GM23338 (cell line): ENCODE data around the gene ABCC5. TPM values are rescaled to one million over a fixed set of nuclear protein-coding genes. Genes with fewer than 3 reads are reported as not detected.

Experiments used
- ATAC-seq: fragments of 200-7000 bp; cut with Tn5 transposase; 3 replicates; pipeline ENCODE4 v1.9.1; 2020
- DNase-seq: peaks from one replicate; pipeline ENCODE4 v3.0.0-alpha.2; 2015; ENCODE audit warnings: low spot score
- H2AFZ ChIP-seq: fragments of 200-600 bp; sonication (generic); 2 replicates; pipeline ENCODE4 v1.8.0; 2016; ENCODE audit warnings: antibody characterized with exemption, mild to moderate bottlenecking, moderate library complexity
- H3F3A ChIP-seq: fragments of 200-600 bp; sonication (generic); replicated peaks from 2 replicates; pipeline ENCODE4 v1.8.0; 2017; ENCODE audit warnings: antibody characterized with exemption, mixed run types, low read depth
- H3K27ac ChIP-seq: fragments of 200-600 bp; sonication (generic); 2 replicates; pipeline ENCODE4 v1.6.1; 2016; ENCODE audit warnings: low read depth
- H3K27me3 ChIP-seq: fragments of 200-600 bp; sonication (generic); 2 replicates; pipeline ENCODE4 v1.8.0; 2016; ENCODE audit warnings: mild to moderate bottlenecking, mixed run types, moderate library complexity; ENCODE audit not compliant: insufficient read depth
- H3K36me3 ChIP-seq: fragments of 200-600 bp; sonication (generic); 2 replicates; pipeline ENCODE4 v1.8.0; 2016; ENCODE audit warnings: mild to moderate bottlenecking; ENCODE audit not compliant: insufficient read depth
- H3K4me1 ChIP-seq: fragments of 200-600 bp; sonication (generic); 2 replicates; pipeline ENCODE4 v1.8.0; 2016; ENCODE audit warnings: mild to moderate bottlenecking, moderate library complexity; ENCODE audit not compliant: insufficient read depth
- H3K4me2 ChIP-seq: fragments of 200-600 bp; sonication (generic); 2 replicates; pipeline ENCODE4 v1.7.1; 2017; ENCODE audit warnings: mixed run types
- H3K4me3 ChIP-seq: fragments of 200-600 bp; sonication (generic); 2 replicates; pipeline ENCODE4 v1.6.1; 2016; ENCODE audit warnings: mixed run types
- H3K79me2 ChIP-seq: fragments of 200-600 bp; sonication (generic); replicated peaks from 2 replicates; pipeline ENCODE4 v1.8.0; 2017; ENCODE audit warnings: mild to moderate bottlenecking; ENCODE audit not compliant: insufficient read depth
- H3K9me2 ChIP-seq: fragments of 200-600 bp; sonication (generic); 2 replicates; pipeline ENCODE4 v1.8.0; 2017; ENCODE audit not compliant: insufficient read depth
- H4K20me1 ChIP-seq: fragments of 200-600 bp; sonication (generic); replicated peaks from 2 replicates; pipeline ENCODE4 v1.8.0; 2017; ENCODE audit warnings: mild to moderate bottlenecking; ENCODE audit not compliant: insufficient read depth
- H3K27ac Mint-ChIP-seq: 2 replicates; pipeline ENCODE4 v1.8.0; 2020; ENCODE audit warnings: inconsistent platforms, mild to moderate bottlenecking, moderate library complexity, mixed read lengths
- H3K27me3 Mint-ChIP-seq: 3 replicates; pipeline ENCODE4 v1.8.0; 2022; ENCODE audit warnings: low read depth, mild to moderate bottlenecking, moderate library complexity, mixed read lengths, inconsistent platforms; ENCODE audit not compliant: insufficient read depth, poor library complexity
- H3K36me3 Mint-ChIP-seq: 3 replicates; pipeline ENCODE4 v1.8.0; 2021; ENCODE audit warnings: low read depth, mild to moderate bottlenecking, inconsistent platforms, moderate library complexity, mixed read lengths
- H3K4me1 Mint-ChIP-seq: 3 replicates; pipeline ENCODE4 v1.8.0; 2020; ENCODE audit warnings: mild to moderate bottlenecking, inconsistent platforms, mixed read lengths
- H3K4me3 Mint-ChIP-seq: 3 replicates; pipeline ENCODE4 v1.8.0; 2021; ENCODE audit warnings: moderate library complexity, mild to moderate bottlenecking, inconsistent platforms, mixed read lengths
- H3K9me3 Mint-ChIP-seq: 3 replicates; pipeline ENCODE4 v1.8.0; 2020; ENCODE audit warnings: moderate library complexity, mild to moderate bottlenecking, inconsistent platforms, mixed read lengths
- CTCF ChIP-seq, 2 experiments: fragments of 200-600 bp in 1 of 2; sonication (generic) in 1 of 2; conservative IDR thresholded peaks; 2 replicates each; pipeline versions ENCODE4 v1.5.1 to v1.6.1; 2016 to 2017; ENCODE audit warnings: antibody characterized with exemption in 2 of 2, low read depth in 2 of 2, mild to moderate bottlenecking in 2 of 2, moderate library complexity in 1 of 2
- EZH2phosphoT487 ChIP-seq: fragments of 200-600 bp; sonication (generic); IDR thresholded peaks from one replicate; pipeline ENCODE4 v1.8.1; 2018; ENCODE audit warnings: antibody characterized with exemption; ENCODE audit not compliant: unreplicated experiment
- NANOG ChIP-seq: IDR thresholded peaks from 2 replicates; pipeline ENCODE4 v1.6.1; 2016; ENCODE audit warnings: antibody characterized with exemption, borderline replicate concordance
- polyA plus RNA-seq: library from polyadenylated mRNA; unstranded; fragments of >200 nt; fragmentation: Nextera tagmentation; extraction: Ambion mirVana; gene quantifications from 2 replicates; pipeline ENCODE4 v1.2.1, GENCODE V29; 2016
- total RNA-seq: library from RNA; depleted of rRNA; stranded (reverse); fragments of >200 nt; shearing (Covaris generic); gene quantifications from 2 replicates; pipeline ENCODE4 v1.2.3, GENCODE V29; 2014
- TF ChIP-seq, protein P1 (sequence below): IDR thresholded peaks from 2 replicates; pipeline ENCODE4 v1.6.1; 2016; ENCODE audit warnings: antibody characterized with exemption
- TF ChIP-seq, protein P2 (sequence below): IDR thresholded peaks from one replicate; pipeline ENCODE4 v1.6.1; 2018; ENCODE audit warnings: antibody characterized with exemption; ENCODE audit not compliant: unreplicated experiment

ABCC5 gene
- total and polyA plus RNA-seq, 2 experiments from 2014 or later = 14.0 to 39.9 TPM

DNA sequence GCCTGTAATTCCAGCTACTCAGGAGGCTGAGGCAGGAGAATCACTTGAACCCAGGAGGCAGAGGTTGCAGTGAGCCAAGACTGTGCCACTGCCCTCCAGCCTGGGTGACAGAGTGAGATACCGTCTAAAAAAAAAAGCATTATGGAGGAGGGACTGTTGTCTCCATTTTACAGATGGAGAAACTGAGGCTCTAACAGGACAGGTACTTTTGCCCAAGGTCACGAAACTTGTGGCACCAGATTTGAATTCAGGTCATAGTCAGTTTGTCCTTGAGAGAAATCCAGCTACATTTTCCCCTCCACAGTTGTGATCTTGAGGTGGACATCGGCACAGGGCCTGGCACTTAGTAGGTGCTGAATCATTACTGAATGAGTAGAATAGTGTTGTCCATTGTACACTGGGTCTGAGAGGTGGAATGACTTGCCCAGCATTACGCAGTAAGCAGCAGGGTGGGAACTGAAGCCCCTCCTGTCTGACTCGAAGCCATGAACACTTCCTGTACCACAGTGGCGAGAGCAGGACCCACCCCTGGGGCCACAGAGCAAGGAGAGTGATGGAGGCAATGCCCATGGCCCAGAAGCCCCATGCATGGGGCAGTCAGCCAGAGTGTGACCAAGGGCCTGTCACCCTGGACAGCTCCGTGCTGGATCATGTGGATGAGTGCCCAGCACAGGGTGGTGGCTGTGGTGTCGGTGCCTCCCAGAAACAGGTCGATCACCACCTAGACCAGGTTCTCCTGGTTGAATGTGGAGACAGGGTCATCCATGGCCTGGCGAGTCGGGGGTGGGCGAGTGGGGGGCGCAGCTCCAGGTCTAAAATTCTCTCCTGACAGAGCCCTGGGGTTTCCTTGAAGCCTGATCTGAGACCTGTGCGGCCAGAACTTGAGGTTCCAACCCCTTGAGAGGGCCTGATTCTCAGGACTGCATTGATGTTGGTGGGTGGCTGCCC, 112.6 kb downstream of the ABCC5 start:
- no peak overlapping the region for H3K27ac Mint-ChIP-seq

GRCh38 chr3:183898028-183898431, 119.7 kb downstream of the ABCC5 start:
- TF ChIP-seq CTCF (conservative IDR thresholded peaks at IDR 0.05; ENCODE audit: low read depth in 2 of 2) = peak; percentile 23 to 27; a peak in 3 of 4 replicates
- no peak for TF ChIP-seq EZH2phosphoT487
- Histone ChIP-seq H3F3A (no peaks in the 10 kb centered on the region), H3K79me2 (no peaks in the 10 kb centered on the region), H3K27ac (no peak overlapping the region), H3K4me2 (no peak overlapping the region), H3K4me1 (peaks cover 5% of the 10 kb centered on the region; the same call in 1 of the 2 replicates), H2AFZ (no peak overlapping the region), H3K4me3 (no peak overlapping the region), H3K36me3 (no peaks in the 10 kb centered on the region), H3K27me3 (no peaks in the 10 kb centered on the region), H3K9me2 (no peaks in the 10 kb centered on the region), H4K20me1 (no peaks in the 10 kb centered on the region)
- Mint-ChIP-seq H3K4me3 (no peak overlapping the region), H3K36me3 (0 out of 3 replicates have a peak, but pooled peaks cover 3% of the 10 kb centered on the region), H3K27me3 (peaks cover 13% of the 10 kb centered on the region), H3K9me3 (peaks cover 9% of the 10 kb centered on the region), H3K4me1 (peaks cover 15% of the 10 kb centered on the region), H3K27ac (no peak overlapping the region)
- ATAC-seq (peak; percentile 66), DNase-seq (no peak)

More for the DNA sequence above, 112.6 kb downstream of the ABCC5 start:
- Histone ChIP-seq H3K36me3 (no peaks in the 10 kb centered on the region), H3K27ac (no peak overlapping the region), H3K9me2 (no peaks in the 10 kb centered on the region), H3K4me2 (no peak overlapping the region), H3K4me1 (no peaks in the 10 kb centered on the region), H3K79me2 (no peaks in the 10 kb centered on the region), H4K20me1 (no peaks in the 10 kb centered on the region), H3K27me3 (no peaks in the 10 kb centered on the region), H3K4me3 (no peak overlapping the region), H3F3A (no peaks in the 10 kb centered on the region), H2AFZ (no peak overlapping the region)
- TF ChIP-seq, protein P1, sequence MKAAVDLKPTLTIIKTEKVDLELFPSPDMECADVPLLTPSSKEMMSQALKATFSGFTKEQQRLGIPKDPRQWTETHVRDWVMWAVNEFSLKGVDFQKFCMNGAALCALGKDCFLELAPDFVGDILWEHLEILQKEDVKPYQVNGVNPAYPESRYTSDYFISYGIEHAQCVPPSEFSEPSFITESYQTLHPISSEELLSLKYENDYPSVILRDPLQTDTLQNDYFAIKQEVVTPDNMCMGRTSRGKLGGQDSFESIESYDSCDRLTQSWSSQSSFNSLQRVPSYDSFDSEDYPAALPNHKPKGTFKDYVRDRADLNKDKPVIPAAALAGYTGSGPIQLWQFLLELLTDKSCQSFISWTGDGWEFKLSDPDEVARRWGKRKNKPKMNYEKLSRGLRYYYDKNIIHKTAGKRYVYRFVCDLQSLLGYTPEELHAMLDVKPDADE = no peak
- TF ChIP-seq NANOG = no peak
- TF ChIP-seq, protein P2, sequence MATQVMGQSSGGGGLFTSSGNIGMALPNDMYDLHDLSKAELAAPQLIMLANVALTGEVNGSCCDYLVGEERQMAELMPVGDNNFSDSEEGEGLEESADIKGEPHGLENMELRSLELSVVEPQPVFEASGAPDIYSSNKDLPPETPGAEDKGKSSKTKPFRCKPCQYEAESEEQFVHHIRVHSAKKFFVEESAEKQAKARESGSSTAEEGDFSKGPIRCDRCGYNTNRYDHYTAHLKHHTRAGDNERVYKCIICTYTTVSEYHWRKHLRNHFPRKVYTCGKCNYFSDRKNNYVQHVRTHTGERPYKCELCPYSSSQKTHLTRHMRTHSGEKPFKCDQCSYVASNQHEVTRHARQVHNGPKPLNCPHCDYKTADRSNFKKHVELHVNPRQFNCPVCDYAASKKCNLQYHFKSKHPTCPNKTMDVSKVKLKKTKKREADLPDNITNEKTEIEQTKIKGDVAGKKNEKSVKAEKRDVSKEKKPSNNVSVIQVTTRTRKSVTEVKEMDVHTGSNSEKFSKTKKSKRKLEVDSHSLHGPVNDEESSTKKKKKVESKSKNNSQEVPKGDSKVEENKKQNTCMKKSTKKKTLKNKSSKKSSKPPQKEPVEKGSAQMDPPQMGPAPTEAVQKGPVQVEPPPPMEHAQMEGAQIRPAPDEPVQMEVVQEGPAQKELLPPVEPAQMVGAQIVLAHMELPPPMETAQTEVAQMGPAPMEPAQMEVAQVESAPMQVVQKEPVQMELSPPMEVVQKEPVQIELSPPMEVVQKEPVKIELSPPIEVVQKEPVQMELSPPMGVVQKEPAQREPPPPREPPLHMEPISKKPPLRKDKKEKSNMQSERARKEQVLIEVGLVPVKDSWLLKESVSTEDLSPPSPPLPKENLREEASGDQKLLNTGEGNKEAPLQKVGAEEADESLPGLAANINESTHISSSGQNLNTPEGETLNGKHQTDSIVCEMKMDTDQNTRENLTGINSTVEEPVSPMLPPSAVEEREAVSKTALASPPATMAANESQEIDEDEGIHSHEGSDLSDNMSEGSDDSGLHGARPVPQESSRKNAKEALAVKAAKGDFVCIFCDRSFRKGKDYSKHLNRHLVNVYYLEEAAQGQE = peak; percentile 61
- no peak overlapping the region for H3K4me3 Mint-ChIP-seq
- ATAC-seq (no peak), DNase-seq (no peak)
- H3K27me3 Mint-ChIP-seq = peaks cover 5% of the 10 kb centered on the region
- H3K4me1 Mint-ChIP-seq = peaks cover 4% of the 10 kb centered on the region
- peaks cover 8% of the 10 kb centered on the region for H3K9me3 Mint-ChIP-seq
- H3K36me3 Mint-ChIP-seq = 0 out of 3 replicates have a peak, but pooled peaks cover 3% of the 10 kb centered on the region
